Mucosa of gallbladder (tissue), 1 donor: ENCODE data around the gene DAPK3. TPM values are rescaled to one million over a fixed set of nuclear protein-coding genes. Genes with fewer than 3 reads are reported as not detected.
A peak's percentile ranks its signal among the peaks of the same experiment; 100 is the strongest.
"Not testable (repeated sequence)": the region's sequence is repeated elsewhere in the genome, so short reads cannot be mapped to it uniquely, and the experiment has no call there.

Source experiments
- DNase-seq: peaks from one replicate; pipeline ENCODE4 v3.0.0-alpha.2; 2020; ENCODE audit warnings: low spot score
- total RNA-seq: library from RNA; stranded (reverse); gene quantifications from one replicate; pipeline ENCODE4 v1.2.1, GENCODE V29; 2021
- donor health status: DM: no; HTN: no; CAD: no.

The DAPK3 gene
- total RNA-seq, 1 donor from 2014 or later, result 113 TPM

- DNase-seq, result not testable (repeated sequence)
Observed at GRCh38 chr19:4005436-4005835, 34.5 kb upstream of the DAPK3 start.

GRCh38 chr19:4000798-4001197 lies 29.9 kb upstream of the DAPK3 start:
- DNase-seq, result not testable (repeated sequence)

- not testable (repeated sequence) for DNase-seq
Observed at GRCh38 chr19:3998667-3999412, 27.9 kb upstream of the DAPK3 start.

GRCh38 chr19:3995607-3996006 lies 24.7 kb upstream of the DAPK3 start:
- DNase-seq, result no peak

- no peak for DNase-seq
Observed at GRCh38 chr19:3990815-3991117, 19.9 kb upstream of the DAPK3 start.

DNA sequence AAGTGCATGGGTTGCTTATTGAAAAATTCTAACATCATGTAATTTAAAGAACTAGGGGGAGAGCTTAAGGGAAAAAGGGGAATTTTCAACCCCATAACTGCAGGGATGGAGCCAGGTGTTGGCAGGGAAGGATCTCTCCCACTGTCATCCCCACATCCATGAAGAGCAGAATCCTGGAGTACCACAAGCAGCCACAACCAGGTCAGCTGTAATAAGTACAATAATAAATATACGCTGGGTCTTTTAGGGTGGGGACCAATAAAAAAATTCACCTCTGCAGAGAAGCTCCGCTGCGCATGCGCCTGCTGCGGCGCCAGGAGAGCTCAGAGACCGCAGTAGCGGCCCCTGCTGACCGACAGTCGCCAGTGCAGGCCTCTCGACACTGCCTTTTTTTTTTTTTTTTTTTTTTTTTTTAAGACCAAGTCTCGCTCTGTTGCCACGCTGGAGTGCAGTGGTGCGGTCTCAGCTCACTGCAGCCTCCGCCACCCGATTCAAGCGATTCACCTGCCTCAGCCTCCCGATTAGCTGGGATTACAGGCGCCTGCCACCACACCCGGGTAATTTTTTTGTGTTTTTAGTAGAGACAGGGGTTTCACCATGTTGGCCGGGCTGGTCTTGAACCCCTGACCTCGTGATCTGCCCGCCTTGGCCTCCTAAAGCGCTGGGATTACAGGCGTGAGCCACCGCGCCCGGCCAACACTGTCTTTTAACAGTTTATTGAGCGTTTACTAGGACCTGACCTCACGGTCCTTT lies 16.9 kb upstream of the DAPK3 start:
- DNase-seq, result peak; percentile 90

GRCh38 chr19:3986260-3987041 lies 15.6 kb upstream of the DAPK3 start:
- DNase-seq, result peak; percentile 55

GRCh38 chr19:3985643-3986259 lies 14.9 kb upstream of the DAPK3 start:
- no peak for DNase-seq

GRCh38 chr19:3984908-3985642 lies 14.2 kb upstream of the DAPK3 start, which contains the start of gene EEF2:
Gene EEF2, minus strand, starts transcription at chr19:3985463. Its CDS starts 83 bp downstream, at chr19:3985380.
- peak; percentile 92 for DNase-seq

GRCh38 chr19:3984584-3984907 lies 13.6 kb upstream of the DAPK3 start:
- no peak for DNase-seq

- no peak for DNase-seq
Observed at GRCh38 chr19:3983936-3984583, 13.2 kb upstream of the DAPK3 start.

- no peak for DNase-seq
Observed at GRCh38 chr19:3983542-3983914, 12.6 kb upstream of the DAPK3 start.

GRCh38 chr19:3982701-3983541 lies 12.0 kb upstream of the DAPK3 start:
- DNase-seq, result no peak

DNA sequence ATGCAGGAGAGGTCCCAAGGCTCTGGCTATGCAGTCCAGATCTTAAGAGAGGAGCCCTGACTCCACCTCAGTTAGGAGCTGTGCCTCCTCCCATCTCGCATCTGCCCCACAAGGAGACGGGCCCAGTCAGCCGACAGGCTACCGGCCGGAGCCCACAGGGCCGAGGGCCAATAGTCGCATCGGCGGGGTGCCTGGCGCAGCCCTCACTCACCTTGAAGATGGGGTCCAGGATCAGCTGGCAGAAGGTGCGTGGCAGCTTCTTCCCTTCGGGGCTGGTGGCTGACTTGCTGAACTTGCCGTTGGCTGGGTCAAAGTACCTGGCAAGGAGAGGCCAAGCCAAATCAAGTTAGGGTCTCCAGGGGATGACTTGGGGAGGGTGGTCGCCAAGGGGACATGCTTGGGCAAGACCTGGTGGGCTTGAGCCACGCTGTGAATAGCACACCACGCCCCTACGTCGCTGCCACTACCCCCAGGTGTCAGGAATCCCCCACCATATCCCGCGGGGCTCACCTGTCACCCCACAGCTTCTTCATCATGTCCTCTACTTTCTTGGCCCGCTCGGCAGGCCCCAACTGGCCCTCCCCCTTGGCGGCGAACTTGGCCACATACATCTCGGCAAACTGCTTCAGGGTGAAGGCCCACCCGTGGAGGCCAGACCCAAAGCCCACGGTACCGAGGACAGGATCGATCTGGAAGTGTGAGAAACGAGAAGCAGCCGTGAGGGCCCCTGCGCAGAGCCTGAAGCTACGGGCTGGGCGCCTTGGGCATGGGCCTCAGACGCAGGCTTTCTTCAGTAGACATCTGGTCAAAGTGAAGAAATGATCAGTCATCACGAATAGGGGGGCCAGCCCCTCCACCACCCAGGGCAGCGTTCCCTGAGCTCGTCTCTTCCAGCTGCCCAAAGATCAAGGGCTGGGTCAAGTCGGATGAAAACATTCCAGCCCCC lies 11.1 kb upstream of the DAPK3 start:
- no peak for DNase-seq

GRCh38 chr19:3981373-3981735 lies 10.5 kb upstream of the DAPK3 start:
- DNase-seq, result no peak

DNA sequence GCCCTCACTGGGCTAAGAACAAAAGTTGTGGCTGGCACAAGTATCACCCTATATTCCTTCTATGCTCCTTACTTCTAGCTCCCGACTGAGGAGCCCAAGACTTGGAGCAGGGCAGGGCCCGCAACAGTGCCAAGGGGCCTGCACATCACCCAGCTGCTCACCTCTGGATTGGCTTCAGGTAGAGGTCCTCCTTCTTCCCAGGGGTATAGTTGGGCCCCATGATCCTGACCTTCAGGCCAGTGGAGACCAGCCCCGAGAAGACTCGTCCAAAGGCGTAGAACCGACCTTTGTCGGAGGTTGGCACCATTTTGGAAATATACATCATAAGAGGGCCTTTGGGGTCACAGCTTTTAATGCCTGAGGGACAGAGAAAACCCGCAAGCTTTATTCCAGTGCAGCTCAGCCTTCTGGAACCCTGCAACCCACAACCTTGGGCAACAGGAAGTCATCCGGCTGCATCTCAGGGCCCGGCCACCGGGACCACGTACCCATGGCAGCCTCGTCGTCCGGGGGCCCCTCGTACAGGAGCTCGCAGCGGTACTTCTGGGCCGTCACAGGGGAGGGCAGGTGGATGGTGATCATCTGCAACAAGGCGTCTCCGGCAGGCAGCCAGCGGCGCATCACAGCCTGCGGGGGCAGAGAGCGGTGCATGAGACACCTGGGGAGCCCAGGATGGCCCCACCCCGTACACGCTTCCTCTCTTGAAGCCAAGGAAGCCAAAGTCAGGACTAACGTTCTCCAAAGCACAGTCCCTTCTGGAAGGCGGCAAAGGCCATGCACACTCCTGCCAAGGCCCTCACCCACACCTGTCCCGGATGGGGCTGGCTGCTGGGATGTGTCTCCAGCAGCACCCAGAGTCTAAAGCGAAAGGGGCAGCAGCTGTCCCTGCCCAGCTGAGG lies 9.7 kb upstream of the DAPK3 start:
- DNase-seq, result no peak

DNA sequence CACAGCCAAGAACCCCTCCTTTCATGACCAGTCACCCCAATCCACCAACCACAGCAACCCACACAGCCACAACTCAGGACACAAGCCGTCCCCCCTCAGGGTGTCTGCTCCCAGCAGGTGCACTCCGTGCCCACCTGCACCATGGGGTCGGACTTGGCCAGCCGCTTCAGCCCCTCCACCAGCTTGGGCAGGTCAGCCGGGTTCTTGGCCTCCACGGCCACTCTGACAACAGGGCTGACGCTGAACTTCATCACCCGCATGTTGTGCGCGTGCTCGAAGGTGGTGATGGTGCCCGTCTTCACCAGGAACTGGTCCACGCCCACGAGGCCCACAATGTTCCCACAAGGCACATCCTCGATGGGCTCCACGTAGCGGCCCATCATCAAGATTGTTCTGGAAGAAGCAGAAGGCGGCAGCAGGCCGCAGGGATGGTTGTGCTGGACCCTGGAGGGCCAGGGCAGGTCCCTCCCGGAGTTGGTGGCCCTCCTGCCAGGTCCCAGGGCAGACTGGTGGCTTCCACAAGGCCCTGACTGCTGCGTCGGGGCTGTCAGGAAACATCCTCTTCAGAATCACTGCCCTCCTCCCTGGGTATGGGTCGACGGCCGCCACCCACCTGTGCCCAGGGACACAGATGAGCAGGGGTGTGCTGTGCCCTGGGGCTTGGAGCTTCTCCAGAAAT lies 8.9 kb upstream of the DAPK3 start:
- DNase-seq, result no peak
